Astrocyte of the spinal cord (primary cell): Measurements from ENCODE around the gene NDUFV2.
A peak's percentile ranks its signal among the peaks of the same experiment; 100 is the strongest.

ENCODE experiments used
- DNase-seq: peaks from one replicate; pipeline ENCODE4 v3.0.0; 2011; ENCODE audit warnings: low read depth, low spot score
- H3K4me3 ChIP-seq: 2 replicates; pipeline ENCODE4 v1.5.1; 2011; ENCODE audit warnings: low read depth, mild to moderate bottlenecking, low read length, moderate library complexity
- in situ Hi-C: cut with HindIII; loops from 2 replicates; pipeline ENCODE4 v1.10.0; 2017; ENCODE audit warnings: low sequenced_read_pairs
- TF ChIP-seq, protein P1 (sequence below): IDR thresholded peaks from 2 replicates; pipeline ENCODE4 v1.5.1; 2012; ENCODE audit warnings: low read depth, mild to moderate bottlenecking, low read length, inconsistent platforms

Gene NDUFV2

DNA sequence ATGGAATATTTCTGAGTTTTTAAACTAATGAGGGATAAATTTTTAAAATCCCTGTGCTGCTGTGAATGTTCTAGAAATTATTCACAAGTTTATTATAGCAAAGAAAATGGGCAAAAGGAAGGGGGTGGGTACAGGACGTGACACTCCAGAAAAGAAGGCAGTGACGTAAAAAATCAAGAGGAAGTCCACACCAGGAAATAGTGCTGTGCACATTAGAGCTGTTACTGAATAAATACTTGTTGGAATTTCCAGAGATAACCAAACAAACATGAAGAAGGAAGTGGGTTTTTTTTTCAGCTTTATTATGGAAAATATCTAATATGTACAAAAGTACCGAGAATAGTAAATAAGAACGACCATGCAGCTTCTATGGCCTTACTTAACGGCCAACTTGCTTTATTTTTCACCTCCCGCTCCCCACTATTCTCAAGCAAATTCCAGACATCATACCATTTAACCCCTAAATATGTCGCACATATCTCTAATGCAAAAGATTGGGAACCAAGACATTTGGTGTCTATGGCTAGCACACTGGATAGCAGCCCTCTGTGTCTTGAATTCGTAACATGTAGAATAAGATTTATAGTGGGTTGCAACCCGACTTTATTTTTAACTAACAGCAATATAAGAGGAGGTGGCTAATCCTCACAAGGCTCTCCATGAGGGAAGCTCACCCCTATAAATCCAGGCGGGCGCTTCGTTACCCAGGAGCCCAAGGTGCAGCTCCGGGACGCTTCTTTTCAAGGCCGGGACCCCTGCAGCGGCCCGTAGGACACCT is 580 bp upstream of the NDUFV2 start:
- in situ Hi-C loops = no loop called here
- peak overlapping the region; percentile 63 for H3K4me3 ChIP-seq
- TF ChIP-seq, protein P1, sequence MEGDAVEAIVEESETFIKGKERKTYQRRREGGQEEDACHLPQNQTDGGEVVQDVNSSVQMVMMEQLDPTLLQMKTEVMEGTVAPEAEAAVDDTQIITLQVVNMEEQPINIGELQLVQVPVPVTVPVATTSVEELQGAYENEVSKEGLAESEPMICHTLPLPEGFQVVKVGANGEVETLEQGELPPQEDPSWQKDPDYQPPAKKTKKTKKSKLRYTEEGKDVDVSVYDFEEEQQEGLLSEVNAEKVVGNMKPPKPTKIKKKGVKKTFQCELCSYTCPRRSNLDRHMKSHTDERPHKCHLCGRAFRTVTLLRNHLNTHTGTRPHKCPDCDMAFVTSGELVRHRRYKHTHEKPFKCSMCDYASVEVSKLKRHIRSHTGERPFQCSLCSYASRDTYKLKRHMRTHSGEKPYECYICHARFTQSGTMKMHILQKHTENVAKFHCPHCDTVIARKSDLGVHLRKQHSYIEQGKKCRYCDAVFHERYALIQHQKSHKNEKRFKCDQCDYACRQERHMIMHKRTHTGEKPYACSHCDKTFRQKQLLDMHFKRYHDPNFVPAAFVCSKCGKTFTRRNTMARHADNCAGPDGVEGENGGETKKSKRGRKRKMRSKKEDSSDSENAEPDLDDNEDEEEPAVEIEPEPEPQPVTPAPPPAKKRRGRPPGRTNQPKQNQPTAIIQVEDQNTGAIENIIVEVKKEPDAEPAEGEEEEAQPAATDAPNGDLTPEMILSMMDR = no peak
- peak; percentile 67 for DNase-seq

DNA sequence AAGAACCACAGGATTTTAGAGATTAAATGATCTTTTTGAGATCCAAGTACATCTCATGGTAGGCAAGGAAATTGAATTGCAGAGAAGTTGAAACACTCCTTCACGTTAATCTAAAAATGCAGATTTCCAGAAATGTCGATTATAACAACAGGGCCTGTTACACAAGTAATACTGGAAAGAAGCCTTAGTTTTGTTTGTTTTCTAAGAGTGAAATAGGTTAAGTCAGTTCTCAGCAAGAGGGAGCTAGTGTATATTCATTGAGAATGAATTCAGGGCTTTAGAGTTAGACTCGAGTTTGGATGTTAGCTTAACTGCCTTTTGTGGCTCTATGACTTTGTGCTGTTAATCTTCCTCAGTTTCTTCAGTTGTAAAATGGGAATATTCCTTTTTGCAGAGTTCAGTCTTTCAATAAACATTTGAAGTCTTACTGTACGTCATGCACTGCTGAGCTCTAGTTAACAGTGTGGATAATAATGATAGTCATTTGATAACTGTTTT is 926 bp downstream of the NDUFV2 start:
- TF ChIP-seq, protein P1 = peak; percentile 5
- H3K4me3 ChIP-seq = peak overlapping the region; percentile 82
- in situ Hi-C loops = no loop called here
- DNase-seq = peak; percentile 56

DNA sequence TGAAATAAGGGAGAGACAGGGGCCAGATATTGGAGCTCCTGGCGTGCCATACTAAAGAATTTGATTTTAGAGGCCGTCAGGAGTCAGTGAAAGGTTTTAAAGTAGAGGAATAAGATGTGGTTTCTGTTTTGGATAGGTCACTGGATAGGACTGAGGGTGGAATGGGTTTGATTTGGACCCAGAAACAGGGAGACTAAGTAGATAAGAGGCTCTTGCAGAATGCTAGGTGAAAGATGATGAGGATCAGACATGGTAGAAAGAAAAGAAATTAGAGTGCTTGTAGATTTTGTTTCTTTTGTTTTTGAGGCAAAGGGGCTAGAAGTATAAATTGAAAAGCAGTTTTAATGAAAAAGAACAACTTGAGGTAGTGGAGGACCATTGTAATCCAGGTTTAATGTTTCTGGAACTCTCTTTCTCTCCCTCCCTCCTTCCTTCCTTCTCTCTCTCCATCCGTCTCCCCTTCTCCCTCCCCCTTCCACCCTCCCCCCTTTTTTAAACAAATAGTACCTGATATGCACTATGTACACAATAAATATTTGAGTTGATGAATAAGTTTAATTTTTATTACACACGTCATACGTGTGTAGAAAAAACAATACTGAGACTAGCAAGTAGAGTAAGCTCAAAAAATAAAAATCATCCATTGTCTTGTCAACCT is 1.9 kb downstream of the NDUFV2 start:
- in situ Hi-C loops = no loop called here
- no peak for DNase-seq
- TF ChIP-seq, protein P1 = no peak
- peak overlapping the region; percentile 82 for H3K4me3 ChIP-seq

DNA sequence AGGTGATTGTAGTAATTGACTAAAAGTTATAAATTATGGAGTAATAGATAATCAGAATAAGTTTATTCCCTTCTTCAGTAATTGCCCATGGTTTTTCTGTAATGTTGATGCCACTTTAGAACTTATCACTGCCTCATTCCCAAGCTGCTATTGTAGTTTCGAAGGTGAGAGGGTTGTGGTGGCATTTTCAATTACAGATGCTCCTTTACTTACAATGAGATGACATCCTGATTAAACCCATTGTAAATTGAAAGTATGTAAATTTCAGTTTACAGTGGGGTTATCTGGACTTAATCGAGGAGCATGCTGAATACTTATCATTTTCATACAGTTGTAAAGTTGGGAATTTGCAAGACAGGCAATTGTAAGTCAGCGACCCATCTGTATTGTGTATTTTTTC is 2.9 kb downstream of the NDUFV2 start:
- H3K4me3 ChIP-seq = no peak overlapping the region
- no peak for DNase-seq
- TF ChIP-seq, protein P1 = no peak
- in situ Hi-C loops = no loop called here

DNA sequence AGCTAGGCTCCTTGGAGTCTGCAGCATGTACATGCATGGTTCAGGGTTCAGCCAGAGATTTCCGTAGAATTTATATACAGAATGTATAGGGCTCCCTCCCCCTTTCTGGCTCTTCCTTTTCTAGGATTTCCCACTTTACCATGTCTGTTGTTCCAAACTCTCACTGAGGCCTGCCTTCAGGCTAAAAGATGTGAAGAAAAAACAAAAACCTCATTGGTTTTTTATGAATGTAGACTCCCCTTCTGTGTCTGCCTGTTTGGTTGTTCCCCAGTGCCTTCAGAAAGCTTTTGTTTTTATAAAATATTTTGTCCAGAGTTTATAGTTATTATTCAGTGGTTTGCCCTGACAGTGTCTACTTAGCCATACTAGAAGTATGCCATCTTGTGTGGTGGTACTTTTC is 3.6 kb downstream of the NDUFV2 start:
- no peak for DNase-seq
- H3K4me3 ChIP-seq = no peak overlapping the region
- in situ Hi-C loops = no loop called here
- TF ChIP-seq, protein P1 = no peak

DNA sequence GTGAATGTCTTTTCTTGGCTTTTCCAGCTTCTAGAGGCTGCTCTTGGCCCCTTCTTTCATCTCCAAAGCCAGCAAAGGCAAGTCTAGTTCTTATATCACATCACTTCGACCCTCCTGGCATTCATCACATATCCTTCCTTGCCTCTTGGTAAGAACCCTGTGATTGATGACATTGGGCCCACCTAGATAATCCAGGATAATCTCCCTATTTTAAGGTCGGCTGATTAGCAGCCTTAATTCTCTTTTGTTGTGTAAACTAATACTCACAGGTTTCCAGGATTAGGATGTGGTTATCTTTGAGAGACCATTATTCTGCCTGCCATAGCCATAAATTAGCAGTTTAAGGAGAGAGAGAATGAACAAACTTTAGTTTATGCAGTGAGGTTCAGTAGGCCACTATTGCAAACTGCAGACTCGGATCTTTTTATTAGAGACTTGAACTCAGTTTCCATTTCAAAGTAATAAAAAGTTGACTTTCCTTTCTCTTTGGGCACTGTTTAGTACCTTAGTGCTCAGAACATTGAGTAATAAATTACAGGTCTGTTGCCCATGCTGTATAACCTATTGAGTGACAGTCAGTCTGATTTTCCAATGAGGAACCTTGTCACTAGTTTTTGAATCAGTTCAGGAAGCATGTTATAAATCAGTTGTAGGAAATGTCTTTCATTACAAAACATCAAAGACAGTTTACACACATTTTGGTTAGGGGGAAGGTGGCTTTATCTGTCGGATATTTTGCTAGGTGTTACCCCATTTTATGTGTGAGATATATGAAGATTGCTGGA is 4.5 kb downstream of the NDUFV2 start:
- in situ Hi-C loops = no loop called here

More for the DNA sequence above, 4.5 kb downstream of the NDUFV2 start:
- TF ChIP-seq, protein P1 = no peak
- no peak for DNase-seq
- no peak overlapping the region for H3K4me3 ChIP-seq
